ENCODE measurements around the gene GFOD2. TPM values are rescaled to one million over a fixed set of nuclear protein-coding genes. Genes with fewer than 3 reads are reported as not detected.
A peak's percentile ranks its signal among the peaks of the same experiment; 100 is the strongest.

GFOD2 gene
- total and polyA plus RNA-seq, 2 of the 13 experiments (the other 11 are each of a cell fraction or from before 2014, with no cell fraction given): 11.1 to 17.2 TPM

GRCh38 chr16:67666032-67666551 lies 53.0 kb downstream of the GFOD2 start (continued):
- peak; percentile 65; the same call in 1 of the 2 replicates for TF ChIP-seq ZNF609 (CRISPR knock-in tag; IDR thresholded peaks at IDR 0.05; ENCODE audit: borderline replicate concordance)
- peak; percentile 24; the same call in 1 of the 2 replicates for TF ChIP-seq ZNF446 (CRISPR knock-in tag; IDR thresholded peaks at IDR 0.05)
- TF ChIP-seq ONECUT2 (CRISPR knock-in tag; IDR thresholded peaks at IDR 0.05): no peak
- TF ChIP-seq ZBTB38 (CRISPR knock-in tag; IDR thresholded peaks at IDR 0.05): peak; percentile 23; the same call in 1 of the 2 replicates
- TF ChIP-seq ZBTB26 (CRISPR knock-in tag; IDR thresholded peaks at IDR 0.05; ENCODE audit: borderline replicate concordance): peak; percentile 55; the same call in 1 of the 2 replicates
- peak; percentile 60 for TF ChIP-seq PITX1 (CRISPR knock-in tag; IDR thresholded peaks at IDR 0.05)
- no peak for TF ChIP-seq PBX3 (CRISPR knock-in tag; IDR thresholded peaks at IDR 0.05; ENCODE audit: borderline replicate concordance)
- no peak for TF ChIP-seq SOX6 (IDR thresholded peaks at IDR 0.05)
- peak; percentile 35; the same call in 1 of the 2 replicates for TF ChIP-seq SOX6 (CRISPR knock-in tag; IDR thresholded peaks at IDR 0.05)
- TF ChIP-seq ETV5 (CRISPR knock-in tag; IDR thresholded peaks at IDR 0.05; ENCODE audit: borderline replicate concordance): peak; percentile 79
- peak; percentile 68 for TF ChIP-seq ZBTB20 (CRISPR knock-in tag; IDR thresholded peaks at IDR 0.05; ENCODE audit: borderline replicate concordance, low read depth)
- TF ChIP-seq RBAK (CRISPR knock-in tag; IDR thresholded peaks at IDR 0.05): 0 out of 2 replicates have a peak, but pooled peaks have one; percentile 24
- 0 out of 2 replicates have a peak, but pooled peaks have one; percentile 20 for TF ChIP-seq ZNF275 (CRISPR knock-in tag; IDR thresholded peaks at IDR 0.05; ENCODE audit: borderline replicate concordance)
- TF ChIP-seq DMAP1 (CRISPR knock-in tag; IDR thresholded peaks at IDR 0.05): peak; percentile 45; the same call in 1 of the 2 replicates
- no peak for TF ChIP-seq ATF1 (CRISPR knock-in tag; IDR thresholded peaks at IDR 0.05)
